Stimulated activated CD4-positive, alpha-beta T cell treated with anti-CD3 and anti-CD28 coated beads, Interleukin-15, amount 100 ng/mL, for 1 hour (primary cell): ENCODE data around the gene SPRR2D.
"Not testable (repeated sequence)": the region's sequence is repeated elsewhere in the genome, so short reads cannot be mapped to it uniquely, and the experiment has no call there.

Source experiments
- DNase-seq, 2 donors: peaks; one replicate each; pipeline ENCODE4 v3.0.0-alpha.2; 2020; ENCODE audit warnings: low read depth in 1 of 2, low spot score in 1 of 2

The SPRR2D gene

DNA sequence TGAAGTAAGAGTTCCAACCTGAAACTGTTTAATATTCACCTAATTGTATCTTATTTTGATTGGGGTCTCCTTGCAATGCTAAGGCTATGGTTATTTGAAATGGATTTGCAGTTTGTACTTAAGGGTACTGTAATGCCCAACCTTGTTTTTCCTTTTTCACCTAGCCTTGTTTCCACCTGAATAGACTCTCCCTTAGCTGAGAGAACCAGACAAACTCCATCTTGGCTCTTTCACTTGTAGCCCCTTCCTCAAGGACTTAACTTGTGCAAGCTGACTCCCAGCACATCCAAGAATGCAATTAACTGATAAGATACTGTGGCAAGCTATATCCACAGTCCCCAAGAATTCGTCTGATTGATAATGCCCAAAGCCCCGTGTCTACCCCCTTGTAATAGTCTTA, 19.1 kb downstream of the SPRR2D start:
- DNase-seq: not testable (repeated sequence)

DNA sequence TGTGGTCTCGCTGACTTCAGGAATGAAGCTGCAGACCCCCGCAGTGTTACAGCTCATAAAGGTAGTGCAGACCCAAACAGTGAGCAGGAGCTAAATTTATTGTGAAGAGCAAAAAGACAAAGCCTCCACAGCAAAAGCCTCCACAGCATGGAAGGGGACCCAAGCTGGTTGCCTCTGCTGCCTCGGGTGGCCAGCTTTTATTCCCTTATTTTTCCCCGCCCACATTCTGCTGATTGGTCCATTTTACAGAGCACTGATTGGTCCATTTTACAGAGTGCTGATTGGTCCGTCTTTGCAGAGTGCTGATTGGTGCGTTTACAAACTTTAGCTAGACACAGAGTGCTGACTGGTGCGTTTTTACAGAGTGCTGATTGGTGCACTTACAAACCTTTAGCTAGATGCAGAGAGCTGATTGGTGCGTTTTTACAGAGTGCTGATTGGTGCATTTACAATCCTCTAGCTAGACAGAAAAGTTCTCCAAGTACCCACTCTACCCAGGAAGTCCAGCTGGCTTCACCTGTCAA, 29.6 kb downstream of the SPRR2D start:
- not testable (repeated sequence) for DNase-seq

DNA sequence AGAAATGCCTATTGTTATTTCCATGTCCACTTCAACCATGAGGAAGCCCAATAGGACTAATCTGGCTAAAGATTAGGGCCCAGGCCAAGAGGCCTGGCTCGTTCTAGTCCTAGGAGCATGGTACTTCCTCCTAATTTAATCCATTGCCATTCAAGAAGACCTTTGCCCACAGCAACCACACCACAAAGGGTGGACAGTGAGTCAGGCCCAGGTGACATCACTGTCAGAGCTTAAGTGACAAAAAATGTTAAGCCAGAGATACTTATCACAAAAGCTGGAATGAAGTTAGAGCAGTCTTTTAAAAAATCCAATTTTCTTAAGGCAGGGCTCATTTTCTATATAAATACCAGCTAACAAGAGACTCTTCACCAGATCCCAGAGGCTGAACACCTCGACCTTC, 39.5 kb downstream of the SPRR2D start, which contains the start of gene SPRR3:
TSS of gene SPRR3 (plus strand) at position 368 of the 400 bp plus-strand sequence. CDS start 1,272 bp downstream, outside the sequence.
- DNase-seq: no peak

DNA sequence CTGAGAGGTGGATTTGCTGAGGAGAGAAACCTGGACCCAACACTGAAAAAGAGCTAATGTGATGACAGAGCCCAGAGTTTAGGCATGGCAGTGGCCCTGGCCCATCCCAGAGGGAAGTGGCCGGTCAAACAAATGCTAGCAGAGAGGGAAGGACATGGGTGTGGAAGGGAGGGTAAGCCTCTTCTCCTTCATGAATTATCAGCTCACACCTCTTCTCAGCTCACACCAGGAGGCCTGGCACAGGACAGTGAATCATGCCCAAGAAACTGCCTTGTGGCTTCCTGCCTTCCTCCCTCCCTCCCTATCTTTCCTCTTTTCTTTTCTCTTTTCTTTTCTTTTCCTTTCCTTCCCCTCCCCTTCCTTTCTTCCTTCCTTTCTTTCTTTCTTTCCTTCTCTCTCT, 40.6 kb downstream of the SPRR2D start:
- no peak for DNase-seq

DNA sequence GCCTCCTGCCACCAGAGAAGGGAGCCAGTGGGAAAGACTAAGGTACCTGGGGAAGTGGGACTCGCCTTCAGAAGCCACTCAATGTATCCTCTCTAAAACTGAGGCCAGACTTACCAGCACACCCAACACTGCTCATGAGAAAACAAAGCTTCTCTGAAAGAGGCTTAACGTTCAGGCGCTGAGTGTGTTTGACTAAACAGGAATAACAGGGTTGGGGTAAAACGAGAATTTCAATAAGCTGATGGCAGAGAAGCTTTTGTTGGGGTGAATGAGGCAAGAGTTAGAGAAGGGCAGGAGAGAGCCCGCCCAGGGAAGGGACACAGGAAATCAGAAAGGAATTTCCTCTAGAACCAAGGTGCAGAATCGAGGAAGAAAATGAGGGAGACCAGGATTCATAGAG, 41.1 kb downstream of the SPRR2D start:
- DNase-seq: no peak

DNA sequence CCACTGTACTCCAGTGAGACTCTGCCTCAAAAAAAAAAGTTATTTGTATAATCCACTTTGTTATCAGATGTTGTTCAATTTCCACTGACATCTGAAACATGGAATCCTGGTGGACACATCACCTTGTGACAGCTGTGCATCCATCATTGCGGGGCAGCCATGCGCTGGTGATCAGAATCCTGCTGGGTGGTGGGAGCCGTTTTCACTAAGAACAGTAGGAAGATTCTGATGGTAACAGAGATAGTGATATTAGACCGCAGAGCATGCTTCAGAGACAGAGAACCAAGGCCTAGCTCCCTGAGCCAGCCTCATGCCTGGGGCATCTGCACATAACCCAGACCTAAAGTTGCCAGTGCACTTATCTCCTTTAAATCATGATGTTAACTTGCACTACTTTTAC, 42.4 kb downstream of the SPRR2D start:
- DNase-seq: no peak

DNA sequence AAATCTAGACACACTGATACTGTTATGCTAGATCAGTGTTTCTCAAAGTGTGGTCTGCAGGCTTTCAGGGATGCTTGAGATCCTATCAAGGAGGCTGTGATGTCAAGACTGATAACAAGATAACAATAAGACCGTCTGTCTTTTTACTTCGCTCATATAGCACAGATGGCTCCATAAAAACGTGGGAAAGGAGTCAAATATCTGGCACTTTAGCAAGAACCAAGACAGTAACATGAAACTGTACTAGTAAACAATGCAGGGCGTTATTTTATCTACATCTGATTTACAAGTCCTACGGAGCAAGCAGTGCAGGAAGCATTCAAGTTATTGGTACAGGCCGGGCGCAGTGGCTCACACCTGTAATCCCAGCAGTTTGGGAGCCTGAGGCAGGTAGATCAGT, 43.0 kb downstream of the SPRR2D start:
- DNase-seq: no peak

DNA sequence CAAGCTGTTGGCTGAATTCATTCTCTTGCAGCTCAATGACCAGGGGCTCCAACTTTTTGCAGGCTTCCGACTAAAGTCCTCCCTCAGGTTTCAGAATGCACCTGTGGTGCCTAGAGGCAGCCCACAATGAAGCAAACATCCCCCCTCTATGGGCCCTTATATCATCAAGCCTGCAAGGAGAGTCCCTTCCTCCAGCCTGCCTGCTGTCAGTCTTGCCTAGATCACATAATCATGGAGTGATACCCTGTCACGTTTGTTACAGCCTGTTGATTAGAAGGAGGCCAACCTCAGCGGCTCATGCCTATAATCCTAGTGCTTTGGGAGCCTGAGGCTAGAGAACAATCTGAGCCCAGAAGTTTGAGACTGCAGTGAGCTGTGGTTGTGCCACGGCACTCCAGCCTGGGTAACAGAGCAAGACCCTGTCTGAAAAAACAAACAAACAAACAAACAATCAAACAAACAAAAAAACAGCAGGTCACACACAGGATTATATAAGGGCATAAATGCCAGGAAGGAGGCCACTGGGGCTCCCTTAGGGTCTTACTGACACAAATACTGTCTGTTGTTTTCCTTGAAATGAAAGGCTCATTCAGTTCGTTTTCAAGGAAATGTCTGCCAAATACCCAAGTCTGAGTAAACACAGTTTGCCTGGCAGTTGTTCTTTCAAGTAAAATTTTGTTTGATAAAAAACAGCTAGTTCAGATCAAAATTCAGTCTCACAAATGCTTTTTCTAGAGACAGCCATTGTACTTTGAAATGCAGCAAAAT, 44.1 kb downstream of the SPRR2D start:
- DNase-seq: no peak

DNA sequence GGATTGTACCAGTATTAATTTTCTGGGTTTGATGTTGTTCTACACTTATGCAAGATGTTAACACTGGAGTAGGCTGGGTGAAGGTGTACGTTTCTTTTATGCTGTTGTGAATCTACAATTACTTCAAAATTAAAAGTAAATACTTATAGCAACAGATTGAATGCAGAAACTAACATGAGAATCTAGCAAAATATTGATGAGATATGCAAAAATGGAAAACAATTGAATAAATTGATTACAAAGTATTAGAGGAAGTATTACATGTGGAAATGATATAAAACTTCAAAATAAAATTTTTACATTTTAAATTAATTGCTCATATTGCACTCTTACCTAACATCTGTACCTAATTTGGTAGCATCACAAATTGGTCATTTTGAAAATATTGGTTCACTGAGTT, 45.1 kb downstream of the SPRR2D start:
- no peak for DNase-seq

DNA sequence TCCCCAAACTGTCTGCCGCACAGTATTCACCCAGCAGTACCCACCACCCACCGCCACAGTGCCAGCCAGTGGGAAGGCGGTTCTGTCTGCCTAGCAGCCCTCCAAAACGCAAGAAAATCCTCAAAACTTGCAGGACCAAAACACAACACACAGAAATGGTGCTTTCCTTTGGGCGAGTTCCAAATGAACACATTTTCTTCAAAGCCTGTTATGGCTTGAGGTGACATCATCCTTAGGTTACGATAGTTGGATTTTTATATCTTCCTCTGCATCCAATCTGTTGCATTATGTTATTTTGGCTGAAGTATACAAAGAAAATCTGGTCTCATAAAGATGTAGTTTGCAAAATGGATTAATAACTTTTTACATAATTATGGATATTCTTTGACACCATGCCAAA, 47.7 kb downstream of the SPRR2D start:
- DNase-seq: no peak
